Prostate gland (tissue), 2 donors: ENCODE data around the gene SOD2.

Experiments
- CTCF ChIP-seq, 4 experiments: fragments of 200-600 bp in 2 of 4; fragments of 450-650 bp in 2 of 4; sonication (generic) in 2 of 4; IDR thresholded peaks; 1 replicate in 3 of 4; 2 replicates in 1 of 4; pipeline ENCODE4 v1.5.1; 2016 to 2019; ENCODE audit warnings: antibody characterized with exemption in 4 of 4, mild to moderate bottlenecking in 2 of 4, moderate library complexity in 2 of 4
- POLR2AphosphoS5 ChIP-seq: sonication (generic); formaldehyde crosslinking; IDR thresholded peaks from one replicate; pipeline ENCODE4 v1.6.1; 2017; ENCODE audit warnings: antibody characterized with exemption

GRCh38 chr6:159715166-159715565 is 22.1 kb upstream of the SOD2 start:
- TF ChIP-seq CTCF (IDR thresholded peaks at IDR 0.05): no peak
- no peak for TF ChIP-seq POLR2AphosphoS5
